DMS53 treated with DMSO at 0.1 percent for 48 hours (cell line): ENCODE measurements around the gene HS6ST3.
"Not testable (repeated sequence)": the region's sequence is repeated elsewhere in the genome, so short reads cannot be mapped to it uniquely, and the experiment has no call there.

Experiments used
- DNase-seq: peaks from one replicate; lab custom pipeline; 2025; ENCODE audit not compliant: unreplicated experiment; lab: John Stamatoyannopoulos, UW

The HS6ST3 gene

GRCh38 chr13:96091164-96092117 is 1.5 kb downstream of the HS6ST3 start:
- DNase-seq = no peak

DNA sequence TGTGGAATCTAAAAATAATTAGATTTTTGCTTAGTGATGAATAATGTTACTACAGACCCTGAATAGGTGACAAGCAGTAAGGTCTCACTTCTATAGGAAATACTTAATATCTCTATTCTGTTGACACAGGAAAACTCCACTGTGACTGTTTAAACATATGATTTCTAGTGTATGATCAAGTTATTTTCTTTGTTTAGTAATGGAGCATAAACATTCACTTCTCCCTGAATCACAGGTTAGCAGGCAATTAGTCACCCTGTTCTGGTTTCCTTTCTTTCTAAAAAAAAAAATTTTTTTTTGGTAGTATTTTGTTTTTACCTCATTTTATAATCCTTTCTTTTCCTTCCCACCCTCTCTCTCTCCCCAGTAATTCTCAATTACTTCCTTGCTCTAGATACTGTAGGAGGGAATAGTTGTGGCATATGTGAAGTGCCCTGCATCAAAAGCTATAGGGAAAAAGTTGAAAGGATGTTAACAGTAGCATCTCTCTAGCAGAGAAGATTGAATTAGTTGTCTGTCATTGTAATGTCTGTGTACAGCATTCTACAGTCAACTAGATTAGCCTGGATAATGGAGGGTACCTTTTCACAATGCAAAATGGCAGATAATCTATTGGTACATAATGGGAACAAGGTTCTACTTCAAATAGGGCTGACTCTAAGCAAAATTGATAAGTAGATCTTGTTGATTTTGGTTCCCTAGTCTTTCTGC is 3.5 kb downstream of the HS6ST3 start:
- DNase-seq = peak; percentile 22

- DNase-seq = no peak
These were observed 10.7 kb downstream of the HS6ST3 start for GRCh38 chr13:96100457-96101220.

DNA sequence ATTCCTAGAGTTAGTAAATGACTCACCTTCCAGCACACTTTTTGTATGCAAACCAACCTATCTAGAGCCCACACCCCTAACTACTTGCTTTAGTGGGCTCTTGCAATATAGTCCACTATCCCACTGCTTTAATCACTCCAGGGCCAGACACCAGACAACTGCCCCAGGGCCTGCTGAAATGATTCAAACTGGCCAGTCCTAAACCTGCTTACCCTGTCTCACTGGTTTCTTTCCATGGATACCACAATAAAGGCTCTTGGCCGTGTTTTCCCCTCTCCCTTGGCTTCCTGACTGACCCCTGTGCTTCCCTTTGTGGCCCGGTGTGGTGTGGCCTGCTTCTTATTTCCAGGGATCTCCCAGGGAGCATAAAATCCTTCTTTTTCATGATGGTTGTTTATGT is 14.6 kb downstream of the HS6ST3 start:
- no peak for DNase-seq

DNA sequence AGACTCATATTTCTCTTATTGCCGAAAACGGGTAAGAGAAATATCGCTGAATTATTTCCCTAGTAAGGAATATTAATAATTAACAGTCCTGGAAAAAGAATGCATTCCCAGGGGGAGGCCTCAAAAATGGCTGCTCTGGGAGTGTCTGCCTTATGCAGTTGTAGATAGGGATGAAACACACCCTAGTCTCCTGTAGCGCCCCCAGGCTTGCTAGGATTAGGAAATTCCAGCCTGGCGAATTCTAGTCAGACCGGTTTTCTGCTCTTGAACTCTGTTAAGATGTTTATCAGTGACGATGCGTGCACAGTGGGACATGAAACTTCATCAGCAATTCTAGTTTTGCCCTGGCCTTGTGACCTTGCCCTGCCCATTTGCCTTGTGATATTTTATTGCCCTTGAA is 18.2 kb downstream of the HS6ST3 start:
- DNase-seq = not testable (repeated sequence)

- DNase-seq = no peak
These were observed 19.2 kb downstream of the HS6ST3 start for GRCh38 chr13:96109125-96109524.

GRCh38 chr13:96112936-96113335 is 23.0 kb downstream of the HS6ST3 start:
- no peak for DNase-seq

- DNase-seq = not testable (repeated sequence)
These were observed 25.5 kb downstream of the HS6ST3 start for GRCh38 chr13:96115368-96115767.

- no peak for DNase-seq
These were observed 30.0 kb downstream of the HS6ST3 start for GRCh38 chr13:96119921-96120320.

DNA sequence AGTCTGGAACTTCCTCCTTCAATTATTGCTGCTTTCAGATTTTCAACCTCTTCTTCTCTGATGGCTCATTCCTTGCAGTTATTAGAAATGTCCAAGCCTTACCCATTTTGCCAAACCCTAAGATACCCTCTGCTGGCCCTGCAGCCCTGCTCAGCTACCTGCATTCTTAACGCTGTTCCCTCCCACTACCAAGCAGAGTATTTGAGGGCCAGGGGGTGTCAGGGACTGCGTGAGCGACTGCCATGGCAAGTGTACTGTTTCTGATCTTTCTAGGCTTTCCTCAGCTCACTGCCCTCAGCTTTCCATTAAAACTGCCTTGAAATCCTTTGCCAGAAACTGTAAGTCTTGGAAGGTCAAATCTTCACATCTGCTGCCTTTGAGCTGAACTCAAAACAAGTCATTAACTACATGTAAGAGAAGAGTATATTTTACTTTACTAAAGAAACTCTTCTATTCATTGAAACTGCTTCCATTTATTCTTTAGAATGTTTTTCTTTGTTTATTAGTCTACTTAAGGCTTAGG is 41.0 kb downstream of the HS6ST3 start:
- no peak for DNase-seq

DNA sequence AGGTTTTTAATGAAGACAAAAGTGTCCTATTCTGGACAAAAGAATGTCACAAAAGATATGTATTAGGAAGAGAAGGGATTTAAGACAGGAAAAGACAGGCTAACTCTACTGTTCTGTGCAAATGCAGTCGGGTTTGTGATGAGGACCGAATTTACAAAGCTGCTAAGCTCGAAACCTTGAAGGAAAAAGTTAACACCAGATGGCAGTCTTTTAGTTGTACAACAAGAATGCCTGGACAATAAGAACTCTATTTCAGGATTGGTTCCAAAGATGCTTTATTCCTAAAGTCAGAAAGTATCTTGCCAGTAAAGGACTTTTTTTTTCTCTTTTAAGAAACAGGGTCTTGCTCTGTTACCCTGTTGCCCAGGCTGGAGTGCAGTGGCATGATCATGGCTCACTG is 51.1 kb downstream of the HS6ST3 start:
- DNase-seq = no peak

DNA sequence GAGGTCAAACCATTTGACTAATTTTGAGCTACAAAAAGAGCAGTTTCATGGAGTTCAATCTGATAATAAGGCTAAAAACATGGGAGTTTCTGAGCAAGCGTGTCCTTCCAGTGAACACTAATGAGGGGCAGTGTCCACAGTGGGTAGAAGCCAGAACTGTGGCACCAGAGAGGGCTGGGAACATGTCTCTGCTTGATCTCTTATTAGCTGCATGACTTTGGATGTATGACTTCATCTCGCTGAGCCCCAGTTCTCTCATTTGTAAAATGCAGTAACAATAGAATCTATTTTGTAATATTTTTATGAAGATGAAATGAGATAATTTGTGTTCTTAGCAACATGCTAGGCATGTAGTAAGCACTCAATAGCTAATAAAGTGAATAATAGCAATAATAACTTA is 69.8 kb downstream of the HS6ST3 start:
- no peak for DNase-seq

DNA sequence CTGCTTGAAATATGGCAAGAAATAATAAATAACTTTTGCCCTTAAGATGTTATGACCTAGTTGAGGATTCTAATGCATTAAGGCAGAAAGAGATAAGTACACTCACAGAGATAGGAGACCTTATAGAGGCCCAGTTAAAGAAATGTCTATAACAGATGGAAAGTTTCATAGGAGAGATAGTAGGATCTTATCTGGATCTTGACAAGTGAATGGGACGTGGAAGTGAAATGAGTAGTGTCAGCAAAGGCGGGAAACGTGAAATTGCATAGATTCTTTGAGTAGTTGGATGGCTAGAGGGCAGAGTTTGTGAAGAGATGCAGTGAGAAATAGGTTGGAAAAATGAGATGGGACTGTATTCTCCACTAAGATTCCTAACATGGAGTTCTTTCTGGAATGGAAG is 71.2 kb downstream of the HS6ST3 start:
- no peak for DNase-seq

- DNase-seq = no peak
These were observed 75.9 kb downstream of the HS6ST3 start for GRCh38 chr13:96165840-96166239.

GRCh38 chr13:96172066-96172465 is 82.2 kb downstream of the HS6ST3 start:
- no peak for DNase-seq

- no peak for DNase-seq
These were observed 88.9 kb downstream of the HS6ST3 start for GRCh38 chr13:96178759-96179158.

- no peak for DNase-seq
These were observed 89.4 kb downstream of the HS6ST3 start for GRCh38 chr13:96179309-96179708.

- DNase-seq = no peak
These were observed 92.0 kb downstream of the HS6ST3 start for GRCh38 chr13:96181911-96182310.

GRCh38 chr13:96185818-96186217 is 95.9 kb downstream of the HS6ST3 start:
- no peak for DNase-seq

DNA sequence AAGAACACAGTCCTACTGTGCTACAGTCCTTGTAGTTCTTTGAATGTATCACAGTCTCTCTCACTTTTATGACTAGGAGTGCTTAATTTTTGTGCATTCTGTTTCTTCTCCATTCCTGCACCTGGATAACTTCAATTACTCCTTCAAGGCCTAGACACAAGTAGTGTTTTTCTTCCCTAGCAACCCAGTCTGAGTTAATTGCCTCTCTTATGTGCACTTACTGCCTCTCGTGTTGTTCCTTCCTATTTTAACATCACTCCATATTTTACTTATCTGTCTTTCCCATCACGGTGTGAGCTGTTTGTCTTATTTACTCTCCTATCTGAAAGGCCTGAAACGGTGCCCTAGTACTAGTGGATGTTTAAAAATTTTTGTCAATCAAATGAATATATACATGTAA is 101.5 kb downstream of the HS6ST3 start:
- no peak for DNase-seq

DNA sequence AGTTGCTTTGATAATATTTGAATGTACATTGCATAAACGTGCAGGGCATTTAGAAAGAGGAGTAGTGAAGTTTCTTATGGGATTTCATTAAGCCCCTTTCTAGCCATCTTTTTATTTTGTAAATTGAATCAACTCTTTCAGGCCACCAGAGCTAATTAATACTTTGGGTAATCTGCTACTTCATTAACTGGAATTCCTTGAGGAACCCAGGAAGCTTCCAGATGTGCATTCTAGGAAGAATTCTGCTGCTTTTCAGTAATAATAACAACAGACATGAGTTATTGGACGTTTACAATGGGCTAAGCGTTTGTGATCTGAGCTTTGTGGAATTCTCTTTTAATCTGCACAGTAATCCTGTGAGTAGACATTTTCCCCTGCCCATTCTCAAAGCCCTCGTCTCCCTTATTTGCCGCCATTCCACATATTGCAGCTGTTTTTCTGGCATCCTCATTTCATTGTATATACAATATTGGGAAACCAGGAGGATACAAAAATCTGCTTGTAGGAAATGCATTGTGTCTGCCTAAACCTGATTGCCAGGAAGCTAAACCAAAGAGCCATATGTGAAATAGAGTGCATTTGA is 103.9 kb downstream of the HS6ST3 start:
- DNase-seq = no peak
